Measurements from ENCODE around the gene RHBDF2.
"Not testable (repeated sequence)": the region's sequence is repeated elsewhere in the genome, so short reads cannot be mapped to it uniquely, and the experiment has no call there.

Gene RHBDF2

GRCh38 chr17:76523084-76524037, 22.1 kb upstream of the RHBDF2 start:
- H3K27me3 ChIP-seq (ENCODE audit: control insufficient read depth, insufficient read depth, low read length): no peaks in the 10 kb centered on the region
- no CpG with 5 or more reads among the region's 35 CpGs for WGBS (ENCODE audit: insufficient coverage, insufficient read length)
- no peak overlapping the region for H3K27ac ChIP-seq (ENCODE audit: low read length)
- DNase-seq (ENCODE audit: low read depth, low spot score): no peak
- H3K4me1 ChIP-seq (ENCODE audit: control insufficient read depth, insufficient read depth, low read length): peaks cover 1% of the 10 kb centered on the region; the same call in 1 of the 2 replicates
- H3K9me3 ChIP-seq (ENCODE audit: control insufficient read depth, insufficient read depth, low read length): no peaks in the 10 kb centered on the region
- H3K4me3 ChIP-seq (ENCODE audit: low read length): no peak overlapping the region
- H3K36me3 ChIP-seq (ENCODE audit: control insufficient read depth, insufficient read depth, low read length): no peaks in the 10 kb centered on the region

GRCh38 chr17:76521683-76522082, 20.5 kb upstream of the RHBDF2 start:
- H3K27me3 ChIP-seq (ENCODE audit: control insufficient read depth, insufficient read depth, low read length); H3K36me3 ChIP-seq (ENCODE audit: control insufficient read depth, insufficient read depth, low read length); H3K9me3 ChIP-seq (ENCODE audit: control insufficient read depth, insufficient read depth, low read length); H3K27ac ChIP-seq (ENCODE audit: low read length); DNase-seq (ENCODE audit: low read depth, low spot score); H3K4me3 ChIP-seq (ENCODE audit: low read length); H3K4me1 ChIP-seq (ENCODE audit: control insufficient read depth, insufficient read depth, low read length): not testable (repeated sequence)
- WGBS (ENCODE audit: insufficient coverage, insufficient read length): no CpG with 5 or more reads among the region's 10 CpGs

GRCh38 chr17:76521262-76521661, 20.0 kb upstream of the RHBDF2 start:
- Histone ChIP-seq H3K4me3 (ENCODE audit: low read length) (no peak overlapping the region), H3K36me3 (ENCODE audit: control insufficient read depth, insufficient read depth, low read length) (no peaks in the 10 kb centered on the region)
- no CpG with 5 or more reads among the region's 7 CpGs for WGBS (ENCODE audit: insufficient coverage, insufficient read length)

GRCh38 chr17:76519048-76519966, 18.1 kb upstream of the RHBDF2 start:
- Histone ChIP-seq H3K36me3 (ENCODE audit: control insufficient read depth, insufficient read depth, low read length) (no peaks in the 10 kb centered on the region), H3K27ac (ENCODE audit: low read length) (no peak overlapping the region), H3K9me3 (ENCODE audit: control insufficient read depth, insufficient read depth, low read length) (no peaks in the 10 kb centered on the region), H3K27me3 (ENCODE audit: control insufficient read depth, insufficient read depth, low read length) (no peaks in the 10 kb centered on the region), H3K4me1 (ENCODE audit: control insufficient read depth, insufficient read depth, low read length) (0 out of 2 replicates have a peak, but pooled peaks cover 1% of the 10 kb centered on the region), H3K4me3 (ENCODE audit: low read length) (no peak overlapping the region)
- DNase-seq (ENCODE audit: low read depth, low spot score): no peak
- no CpG with 5 or more reads among the region's 15 CpGs for WGBS (ENCODE audit: insufficient coverage, insufficient read length)

More at GRCh38 chr17:76521262-76521661, 20.0 kb upstream of the RHBDF2 start:
- no peak for DNase-seq (ENCODE audit: low read depth, low spot score)
- H3K27ac ChIP-seq (ENCODE audit: low read length): no peak overlapping the region
- H3K27me3 ChIP-seq (ENCODE audit: control insufficient read depth, insufficient read depth, low read length): no peaks in the 10 kb centered on the region
- no peaks in the 10 kb centered on the region for H3K9me3 ChIP-seq (ENCODE audit: control insufficient read depth, insufficient read depth, low read length)
- H3K4me1 ChIP-seq (ENCODE audit: control insufficient read depth, insufficient read depth, low read length): 0 out of 2 replicates have a peak, but pooled peaks cover 1% of the 10 kb centered on the region

- Histone ChIP-seq H3K36me3 (ENCODE audit: control insufficient read depth, insufficient read depth, low read length) (no peaks in the 10 kb centered on the region), H3K9me3 (ENCODE audit: control insufficient read depth, insufficient read depth, low read length) (no peaks in the 10 kb centered on the region), H3K27ac (ENCODE audit: low read length) (no peak overlapping the region), H3K27me3 (ENCODE audit: control insufficient read depth, insufficient read depth, low read length) (no peaks in the 10 kb centered on the region), H3K4me1 (ENCODE audit: control insufficient read depth, insufficient read depth, low read length) (no peaks in the 10 kb centered on the region), H3K4me3 (ENCODE audit: low read length) (no peak overlapping the region)
- no CpG with 5 or more reads among the region's 11 CpGs for WGBS (ENCODE audit: insufficient coverage, insufficient read length)
- DNase-seq (ENCODE audit: low read depth, low spot score): no peak
These were observed 16.4 kb upstream of the RHBDF2 start for GRCh38 chr17:76517638-76518038.

- DNase-seq (ENCODE audit: low read depth, low spot score): no peak
- H3K27me3 ChIP-seq (ENCODE audit: control insufficient read depth, insufficient read depth, low read length): no peaks in the 10 kb centered on the region; the same call in 1 of the 2 replicates
These were observed 14.2 kb upstream of the RHBDF2 start for GRCh38 chr17:76515274-76515949.

GRCh38 chr17:76514355-76514754, 13.1 kb upstream of the RHBDF2 start:
- DNase-seq (ENCODE audit: low read depth, low spot score); H3K4me3 ChIP-seq (ENCODE audit: low read length); H3K27me3 ChIP-seq (ENCODE audit: control insufficient read depth, insufficient read depth, low read length); H3K9me3 ChIP-seq (ENCODE audit: control insufficient read depth, insufficient read depth, low read length); H3K36me3 ChIP-seq (ENCODE audit: control insufficient read depth, insufficient read depth, low read length); H3K27ac ChIP-seq (ENCODE audit: low read length); H3K4me1 ChIP-seq (ENCODE audit: control insufficient read depth, insufficient read depth, low read length): not testable (repeated sequence)
- WGBS (ENCODE audit: insufficient coverage, insufficient read length): no CpG with 5 or more reads among the region's 6 CpGs

More at GRCh38 chr17:76515274-76515949, 14.2 kb upstream of the RHBDF2 start:
- no peaks in the 10 kb centered on the region for H3K36me3 ChIP-seq (ENCODE audit: control insufficient read depth, insufficient read depth, low read length)
- WGBS (ENCODE audit: insufficient coverage, insufficient read length): no CpG with 5 or more reads among the region's 22 CpGs
- H3K27ac ChIP-seq (ENCODE audit: low read length): no peak overlapping the region
- H3K4me1 ChIP-seq (ENCODE audit: control insufficient read depth, insufficient read depth, low read length): no peaks in the 10 kb centered on the region
- no peak overlapping the region for H3K4me3 ChIP-seq (ENCODE audit: low read length)
- no peaks in the 10 kb centered on the region for H3K9me3 ChIP-seq (ENCODE audit: control insufficient read depth, insufficient read depth, low read length)

- no CpG with 5 or more reads among the region's 6 CpGs for WGBS (ENCODE audit: insufficient coverage, insufficient read length)
- DNase-seq (ENCODE audit: low read depth, low spot score): no peak
- no peaks in the 10 kb centered on the region; the same call in 1 of the 2 replicates for H3K27me3 ChIP-seq (ENCODE audit: control insufficient read depth, insufficient read depth, low read length)
- H3K27ac ChIP-seq (ENCODE audit: low read length): no peak overlapping the region
- H3K36me3 ChIP-seq (ENCODE audit: control insufficient read depth, insufficient read depth, low read length): no peaks in the 10 kb centered on the region
- no peaks in the 10 kb centered on the region for H3K4me1 ChIP-seq (ENCODE audit: control insufficient read depth, insufficient read depth, low read length)
- H3K4me3 ChIP-seq (ENCODE audit: low read length): no peak overlapping the region
- no peaks in the 10 kb centered on the region for H3K9me3 ChIP-seq (ENCODE audit: control insufficient read depth, insufficient read depth, low read length)
These were observed 12.1 kb upstream of the RHBDF2 start for GRCh38 chr17:76513306-76513692.

GRCh38 chr17:76512366-76513305, 11.4 kb upstream of the RHBDF2 start:
- no peak overlapping the region for H3K4me3 ChIP-seq (ENCODE audit: low read length)
- WGBS (ENCODE audit: insufficient coverage, insufficient read length): no CpG with 5 or more reads among the region's 22 CpGs
- no peaks in the 10 kb centered on the region for H3K9me3 ChIP-seq (ENCODE audit: control insufficient read depth, insufficient read depth, low read length)
- no peaks in the 10 kb centered on the region for H3K36me3 ChIP-seq (ENCODE audit: control insufficient read depth, insufficient read depth, low read length)
- H3K27ac ChIP-seq (ENCODE audit: low read length): no peak overlapping the region
- no peak for DNase-seq (ENCODE audit: low read depth, low spot score)
- no peaks in the 10 kb centered on the region for H3K4me1 ChIP-seq (ENCODE audit: control insufficient read depth, insufficient read depth, low read length)
- no peaks in the 10 kb centered on the region; the same call in 1 of the 2 replicates for H3K27me3 ChIP-seq (ENCODE audit: control insufficient read depth, insufficient read depth, low read length)

Data from iPS DF 6.9 (cell line).